SK-N-SH treated with all-trans-retinoic acid at 6 μM for 48 hours (cell line): ENCODE results near the gene CPA4.

Source experiments
- BACH2 ChIP-seq: fragments of 250-450 bp; sonication (Bioruptor Pico); IDR thresholded peaks from 2 replicates; pipeline ENCODE4 v1.9.0; 2021; ENCODE audit warnings: mild to moderate bottlenecking, borderline replicate concordance
- OSR1 ChIP-seq: fragments of 250-450 bp; sonication (Bioruptor Pico); IDR thresholded peaks from 2 replicates; pipeline ENCODE4 v1.8.0; 2022; ENCODE audit warnings: moderate library complexity, mild to moderate bottlenecking, inconsistent platforms
- RARB ChIP-seq: fragments of 250-450 bp; sonication (Bioruptor Pico); IDR thresholded peaks from 2 replicates; pipeline ENCODE4 v1.8.0; 2021; ENCODE audit warnings: mild to moderate bottlenecking, moderate library complexity
- SNAI2 ChIP-seq: fragments of 250-450 bp; sonication (Bioruptor Pico); IDR thresholded peaks from 2 replicates; pipeline ENCODE4 v1.5.0; 2020; ENCODE audit warnings: mild to moderate bottlenecking, moderate library complexity
- TCF4 ChIP-seq: fragments of 250-450 bp; sonication (Bioruptor Pico); IDR thresholded peaks from 2 replicates; pipeline ENCODE4 v1.8.0; 2021; ENCODE audit warnings: mild to moderate bottlenecking, moderate library complexity, borderline replicate concordance
- TOX ChIP-seq: fragments of 250-450 bp; sonication (Bioruptor Pico); IDR thresholded peaks from 2 replicates; pipeline ENCODE4 v1.8.0; 2021; ENCODE audit warnings: mild to moderate bottlenecking, moderate library complexity, borderline replicate concordance
- ZFP30 ChIP-seq: fragments of 450-650 bp; formaldehyde crosslinking; IDR thresholded peaks from 2 replicates; pipeline ENCODE4 v1.5.0; 2022; ENCODE audit warnings: mild to moderate bottlenecking, moderate library complexity
- ZNF565 ChIP-seq: fragments of 450-650 bp; formaldehyde crosslinking; conservative IDR thresholded peaks from 2 replicates; pipeline ENCODE4 v1.5.0; 2020; ENCODE audit warnings: low read depth, mild to moderate bottlenecking, moderate library complexity
- ZNF70 ChIP-seq: fragments of 450-650 bp; formaldehyde crosslinking; IDR thresholded peaks from 2 replicates; pipeline ENCODE4 v1.5.0; 2020; ENCODE audit warnings: mild to moderate bottlenecking, moderate library complexity
- ZNF8 ChIP-seq: fragments of 450-650 bp; formaldehyde crosslinking; IDR thresholded peaks from 2 replicates; pipeline ENCODE4 v1.5.0; 2020; ENCODE audit warnings: mild to moderate bottlenecking, moderate library complexity
- TF ChIP-seq, protein P1 (sequence below): fragments of 250-450 bp; sonication (Bioruptor Pico); IDR thresholded peaks from 2 replicates; pipeline ENCODE4 v1.5.1; 2020; ENCODE audit warnings: low read depth, mild to moderate bottlenecking, moderate library complexity
- TF ChIP-seq, protein P2 (sequence below): fragments of 250-450 bp; sonication (Bioruptor Pico); IDR thresholded peaks from 2 replicates; pipeline ENCODE4 v1.5.0; 2020; ENCODE audit warnings: mild to moderate bottlenecking, moderate library complexity
- TF ChIP-seq, protein P3 (sequence below): fragments of 250-450 bp; sonication (Bioruptor Pico); IDR thresholded peaks from 2 replicates; pipeline ENCODE4 v1.8.0; 2020; ENCODE audit warnings: mild to moderate bottlenecking, moderate library complexity, borderline replicate concordance

DNA sequence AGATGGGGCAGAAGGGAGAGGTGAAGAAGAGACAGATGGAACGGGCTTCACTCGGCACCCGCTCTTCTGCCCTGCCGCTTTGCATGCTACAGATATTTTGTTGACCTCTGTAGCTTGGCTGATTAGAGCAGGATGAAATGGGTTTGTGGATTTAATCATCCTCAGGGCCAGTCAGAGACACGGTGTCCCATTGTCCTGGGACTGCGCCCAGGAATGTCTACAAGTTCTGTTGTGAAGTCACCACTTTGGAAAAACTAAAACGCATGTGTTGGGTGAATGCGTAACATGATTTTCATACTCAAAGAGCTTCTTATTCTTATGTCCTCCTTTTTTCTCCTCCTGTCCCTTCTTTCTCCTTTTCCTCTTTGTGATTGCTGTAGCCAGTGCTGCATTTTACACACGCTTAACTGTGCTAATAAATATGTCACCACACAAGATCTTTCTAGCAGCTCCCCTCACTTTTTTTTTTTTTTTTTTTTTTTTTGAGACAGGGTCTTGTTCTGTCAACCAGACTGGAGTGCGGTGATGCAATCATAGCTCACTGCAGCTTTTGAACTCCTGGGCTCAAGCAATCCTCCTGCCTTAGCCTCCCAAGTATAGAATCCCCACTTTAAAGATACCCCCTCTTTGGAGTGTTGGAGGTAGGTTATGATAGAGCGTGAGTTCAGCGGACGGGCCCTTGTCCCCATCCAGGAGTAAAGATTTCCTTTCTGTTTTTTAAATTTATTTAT, 3.4 kb downstream of the CPA4 start:
- TF ChIP-seq ZNF70 (CRISPR knock-in tag) (no peak), TOX (CRISPR knock-in tag) (no peak), OSR1 (CRISPR knock-in tag) (no peak), TCF4 (CRISPR knock-in tag) (no peak), SNAI2 (no peak), ZFP30 (CRISPR knock-in tag) (no peak), ZNF565 (CRISPR knock-in tag) (no peak), BACH2 (CRISPR knock-in tag) (no peak), RARB (CRISPR knock-in tag) (no peak), ZNF8 (CRISPR knock-in tag) (no peak)
- TF ChIP-seq, protein P1, sequence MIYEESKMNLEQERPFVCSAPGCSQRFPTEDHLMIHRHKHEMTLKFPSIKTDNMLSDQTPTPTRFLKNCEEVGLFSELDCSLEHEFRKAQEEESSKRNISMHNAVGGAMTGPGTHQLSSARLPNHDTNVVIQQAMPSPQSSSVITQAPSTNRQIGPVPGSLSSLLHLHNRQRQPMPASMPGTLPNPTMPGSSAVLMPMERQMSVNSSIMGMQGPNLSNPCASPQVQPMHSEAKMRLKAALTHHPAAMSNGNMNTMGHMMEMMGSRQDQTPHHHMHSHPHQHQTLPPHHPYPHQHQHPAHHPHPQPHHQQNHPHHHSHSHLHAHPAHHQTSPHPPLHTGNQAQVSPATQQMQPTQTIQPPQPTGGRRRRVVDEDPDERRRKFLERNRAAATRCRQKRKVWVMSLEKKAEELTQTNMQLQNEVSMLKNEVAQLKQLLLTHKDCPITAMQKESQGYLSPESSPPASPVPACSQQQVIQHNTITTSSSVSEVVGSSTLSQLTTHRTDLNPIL (CRISPR knock-in tag) = no peak
- TF ChIP-seq, protein P2, sequence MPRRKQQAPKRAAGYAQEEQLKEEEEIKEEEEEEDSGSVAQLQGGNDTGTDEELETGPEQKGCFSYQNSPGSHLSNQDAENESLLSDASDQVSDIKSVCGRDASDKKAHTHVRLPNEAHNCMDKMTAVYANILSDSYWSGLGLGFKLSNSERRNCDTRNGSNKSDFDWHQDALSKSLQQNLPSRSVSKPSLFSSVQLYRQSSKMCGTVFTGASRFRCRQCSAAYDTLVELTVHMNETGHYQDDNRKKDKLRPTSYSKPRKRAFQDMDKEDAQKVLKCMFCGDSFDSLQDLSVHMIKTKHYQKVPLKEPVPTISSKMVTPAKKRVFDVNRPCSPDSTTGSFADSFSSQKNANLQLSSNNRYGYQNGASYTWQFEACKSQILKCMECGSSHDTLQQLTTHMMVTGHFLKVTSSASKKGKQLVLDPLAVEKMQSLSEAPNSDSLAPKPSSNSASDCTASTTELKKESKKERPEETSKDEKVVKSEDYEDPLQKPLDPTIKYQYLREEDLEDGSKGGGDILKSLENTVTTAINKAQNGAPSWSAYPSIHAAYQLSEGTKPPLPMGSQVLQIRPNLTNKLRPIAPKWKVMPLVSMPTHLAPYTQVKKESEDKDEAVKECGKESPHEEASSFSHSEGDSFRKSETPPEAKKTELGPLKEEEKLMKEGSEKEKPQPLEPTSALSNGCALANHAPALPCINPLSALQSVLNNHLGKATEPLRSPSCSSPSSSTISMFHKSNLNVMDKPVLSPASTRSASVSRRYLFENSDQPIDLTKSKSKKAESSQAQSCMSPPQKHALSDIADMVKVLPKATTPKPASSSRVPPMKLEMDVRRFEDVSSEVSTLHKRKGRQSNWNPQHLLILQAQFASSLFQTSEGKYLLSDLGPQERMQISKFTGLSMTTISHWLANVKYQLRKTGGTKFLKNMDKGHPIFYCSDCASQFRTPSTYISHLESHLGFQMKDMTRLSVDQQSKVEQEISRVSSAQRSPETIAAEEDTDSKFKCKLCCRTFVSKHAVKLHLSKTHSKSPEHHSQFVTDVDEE (CRISPR knock-in tag) = no peak
- TF ChIP-seq, protein P3, sequence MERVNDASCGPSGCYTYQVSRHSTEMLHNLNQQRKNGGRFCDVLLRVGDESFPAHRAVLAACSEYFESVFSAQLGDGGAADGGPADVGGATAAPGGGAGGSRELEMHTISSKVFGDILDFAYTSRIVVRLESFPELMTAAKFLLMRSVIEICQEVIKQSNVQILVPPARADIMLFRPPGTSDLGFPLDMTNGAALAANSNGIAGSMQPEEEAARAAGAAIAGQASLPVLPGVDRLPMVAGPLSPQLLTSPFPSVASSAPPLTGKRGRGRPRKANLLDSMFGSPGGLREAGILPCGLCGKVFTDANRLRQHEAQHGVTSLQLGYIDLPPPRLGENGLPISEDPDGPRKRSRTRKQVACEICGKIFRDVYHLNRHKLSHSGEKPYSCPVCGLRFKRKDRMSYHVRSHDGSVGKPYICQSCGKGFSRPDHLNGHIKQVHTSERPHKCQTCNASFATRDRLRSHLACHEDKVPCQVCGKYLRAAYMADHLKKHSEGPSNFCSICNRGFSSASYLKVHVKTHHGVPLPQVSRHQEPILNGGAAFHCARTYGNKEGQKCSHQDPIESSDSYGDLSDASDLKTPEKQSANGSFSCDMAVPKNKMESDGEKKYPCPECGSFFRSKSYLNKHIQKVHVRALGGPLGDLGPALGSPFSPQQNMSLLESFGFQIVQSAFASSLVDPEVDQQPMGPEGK (CRISPR knock-in tag) = no peak
